ENCODE measurements around the gene TMED7.

Gene TMED7

GRCh38 chr5:115583474-115583873, 42.4 kb downstream of the TMED7 start:
- Histone ChIP-seq H3K4me3 (ENCODE audit: low read depth, low read length) (no peak overlapping the region), H3K27me3 (no peaks in the 10 kb centered on the region), H3K36me3 (no peaks in the 10 kb centered on the region), H3K4me1 (no peaks in the 10 kb centered on the region; the same call in 1 of the 2 replicates), H3K9me3 (no peaks in the 10 kb centered on the region)
- no peak for DNase-seq
- TF ChIP-seq CTCF (IDR thresholded peaks at IDR 0.05; ENCODE audit: low read depth, low read length): no peak

- Histone ChIP-seq H3K4me1 (no peaks in the 10 kb centered on the region; the same call in 1 of the 2 replicates), H3K9me3 (no peaks in the 10 kb centered on the region), H3K4me3 (ENCODE audit: low read depth, low read length) (no peak overlapping the region), H3K27me3 (no peaks in the 10 kb centered on the region), H3K36me3 (no peaks in the 10 kb centered on the region)
- no peak for TF ChIP-seq CTCF (IDR thresholded peaks at IDR 0.05; ENCODE audit: low read depth, low read length)
- no peak for DNase-seq
These were observed 44.9 kb downstream of the TMED7 start for GRCh38 chr5:115580941-115581340.

- H3K36me3 ChIP-seq: no peaks in the 10 kb centered on the region
- no peak for TF ChIP-seq CTCF (IDR thresholded peaks at IDR 0.05; ENCODE audit: low read depth, low read length)
- H3K4me1 ChIP-seq: no peaks in the 10 kb centered on the region; the same call in 1 of the 2 replicates
- H3K27me3 ChIP-seq: no peaks in the 10 kb centered on the region
- H3K9me3 ChIP-seq: no peaks in the 10 kb centered on the region
- no peak for DNase-seq
- H3K4me3 ChIP-seq (ENCODE audit: low read depth, low read length): no peak overlapping the region
These were observed 46.1 kb downstream of the TMED7 start for GRCh38 chr5:115579747-115580173.

GRCh38 chr5:115579216-115579615, 46.6 kb downstream of the TMED7 start:
- DNase-seq: no peak
- no peaks in the 10 kb centered on the region; the same call in 1 of the 2 replicates for H3K4me1 ChIP-seq

GRCh38 chr5:115578657-115579056, 47.2 kb downstream of the TMED7 start:
- Histone ChIP-seq H3K9me3 (no peaks in the 10 kb centered on the region), H3K27me3 (no peaks in the 10 kb centered on the region), H3K36me3 (no peaks in the 10 kb centered on the region), H3K4me3 (ENCODE audit: low read depth, low read length) (no peak overlapping the region), H3K4me1 (no peaks in the 10 kb centered on the region; the same call in 1 of the 2 replicates)
- no peak for TF ChIP-seq CTCF (IDR thresholded peaks at IDR 0.05; ENCODE audit: low read depth, low read length)
- no peak for DNase-seq

More at GRCh38 chr5:115579216-115579615, 46.6 kb downstream of the TMED7 start:
- Histone ChIP-seq H3K9me3 (no peaks in the 10 kb centered on the region), H3K27me3 (no peaks in the 10 kb centered on the region), H3K36me3 (no peaks in the 10 kb centered on the region), H3K4me3 (ENCODE audit: low read depth, low read length) (no peak overlapping the region)
- no peak for TF ChIP-seq CTCF (IDR thresholded peaks at IDR 0.05; ENCODE audit: low read depth, low read length)

GRCh38 chr5:115577741-115578140, 48.1 kb downstream of the TMED7 start:
- Histone ChIP-seq H3K4me1 (no peaks in the 10 kb centered on the region; the same call in 1 of the 2 replicates), H3K9me3 (no peaks in the 10 kb centered on the region), H3K27me3 (no peaks in the 10 kb centered on the region), H3K4me3 (ENCODE audit: low read depth, low read length) (no peak overlapping the region), H3K36me3 (no peaks in the 10 kb centered on the region)
- TF ChIP-seq CTCF (IDR thresholded peaks at IDR 0.05; ENCODE audit: low read depth, low read length): no peak
- DNase-seq: no peak

Data from BE2C (cell line).